Subcutaneous adipose tissue (tissue), 4 donors: Measurements from ENCODE around the gene TEX261. TPM values are rescaled to one million over a fixed set of nuclear protein-coding genes. Genes with fewer than 3 reads are reported as not detected.

ENCODE experiments used
- CTCF ChIP-seq: fragments of 450-650 bp; IDR thresholded peaks from one replicate; pipeline ENCODE4 v1.5.1; 2016; ENCODE audit warnings: low read depth, mild to moderate bottlenecking, control low read depth, antibody characterized with exemption, moderate library complexity
- total RNA-seq, 4 donors: library from RNA; depleted of rRNA; stranded (reverse); fragments of >200 nt; gene quantifications; one replicate each; pipeline ENCODE4 v1.1.0, GENCODE V29; 2016

Gene TEX261
- total RNA-seq, 4 donors from 2014 or later: 29.5 to 49.9 (median 33.4) TPM

GRCh38 chr2:70942396-70943204, 52.1 kb downstream of the TEX261 start:
- TF ChIP-seq CTCF: no peak

DNA sequence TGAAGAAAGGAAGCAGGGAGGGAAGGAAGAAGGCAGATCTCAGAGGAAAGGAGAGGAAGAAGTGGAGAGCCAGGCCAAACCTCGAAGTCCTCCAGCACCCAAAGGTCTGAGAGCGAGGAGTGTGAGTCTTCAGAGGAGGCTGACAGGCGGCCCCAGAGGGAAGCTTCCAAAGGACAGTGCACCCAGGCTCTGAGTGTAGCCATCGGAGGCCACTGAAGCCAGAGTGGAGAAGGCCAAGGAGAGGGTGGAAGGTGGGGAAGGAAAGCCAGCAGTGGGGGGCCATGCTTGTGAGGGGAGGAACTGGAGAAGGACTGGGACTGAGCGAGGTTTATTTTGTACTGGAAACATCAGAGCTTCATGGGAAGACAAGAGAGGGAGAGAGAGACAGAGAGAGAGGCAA, 53.0 kb downstream of the TEX261 start:
- no peak for TF ChIP-seq CTCF

- TF ChIP-seq CTCF: no peak
Observed at GRCh38 chr2:70941186-70941585, 53.5 kb downstream of the TEX261 start.

DNA sequence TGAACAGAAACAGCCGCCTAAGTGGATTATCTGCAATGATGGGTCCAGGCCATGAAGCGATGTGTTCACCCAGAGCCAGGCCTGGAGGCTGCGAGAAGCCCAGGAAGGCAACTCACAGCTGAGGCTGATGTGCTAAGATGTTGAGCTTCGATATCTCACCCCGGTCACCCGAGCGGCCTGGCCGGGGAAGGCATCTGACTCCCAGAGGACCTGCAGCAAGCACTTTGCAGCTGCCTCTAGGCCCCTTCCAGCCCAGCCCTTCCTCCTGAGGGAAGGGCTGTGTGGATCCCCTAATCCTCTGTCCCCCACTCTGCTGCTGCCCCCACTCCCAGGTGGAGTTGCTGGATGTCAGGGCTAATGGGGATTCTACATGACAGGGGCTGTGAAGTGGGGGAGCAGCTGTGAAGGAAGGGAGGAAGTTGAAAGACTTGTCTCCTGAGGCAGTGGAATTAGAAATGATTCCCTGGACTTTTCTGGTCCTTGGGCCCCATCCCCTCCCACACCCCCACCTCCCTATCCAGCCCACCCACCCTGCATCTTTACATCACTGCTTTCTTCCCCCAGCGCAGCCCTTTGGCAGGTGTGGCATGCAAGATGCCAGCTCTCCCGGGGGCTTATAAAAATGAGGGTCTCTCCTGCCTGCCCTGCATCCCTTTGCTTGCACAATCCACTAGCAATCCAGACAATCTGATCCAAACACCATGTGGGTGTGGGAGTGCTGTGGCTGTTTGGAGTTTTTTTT, 54.7 kb downstream of the TEX261 start:
- no peak for TF ChIP-seq CTCF

DNA sequence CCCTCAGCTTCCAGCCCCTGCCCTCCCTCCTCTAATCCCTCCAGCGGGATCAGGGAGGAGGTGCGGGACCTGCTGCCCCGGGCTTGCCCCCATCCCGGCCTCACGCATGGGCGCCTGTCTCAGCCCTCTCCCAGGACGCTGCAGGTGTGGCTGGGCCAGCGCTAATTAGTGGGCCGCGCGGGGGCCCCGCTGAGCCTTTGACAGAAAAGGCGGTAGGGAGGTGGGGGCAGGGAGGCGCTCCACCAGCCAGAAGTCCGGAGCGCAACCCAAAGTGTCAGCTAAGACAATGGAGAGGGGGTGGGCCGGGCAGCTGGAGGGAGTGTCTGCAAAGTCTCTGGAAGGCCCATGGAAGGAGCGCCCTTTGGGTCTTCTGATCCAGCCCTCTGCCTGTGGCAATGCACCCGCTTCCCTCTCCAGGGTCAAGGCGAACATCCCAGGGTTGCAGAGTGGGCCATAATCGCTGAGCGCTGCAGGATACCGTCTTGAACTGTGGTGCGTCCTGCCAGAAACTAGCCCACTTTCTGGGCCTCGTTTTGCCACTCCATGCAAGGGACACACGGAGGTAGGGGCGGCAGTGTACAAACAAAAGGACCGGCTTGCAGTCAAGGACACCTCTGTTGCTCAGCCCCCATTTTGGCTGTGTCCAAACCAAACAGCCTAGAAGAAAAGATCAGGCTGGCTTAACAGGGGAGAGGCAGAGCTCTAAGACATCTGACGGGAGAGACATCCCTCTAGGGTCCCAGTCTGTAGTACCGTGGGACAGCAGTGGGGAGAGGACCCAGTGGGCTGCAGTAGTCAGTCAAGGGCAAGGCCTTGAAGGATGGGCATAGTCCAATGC, 55.5 kb downstream of the TEX261 start:
- no peak for TF ChIP-seq CTCF

DNA sequence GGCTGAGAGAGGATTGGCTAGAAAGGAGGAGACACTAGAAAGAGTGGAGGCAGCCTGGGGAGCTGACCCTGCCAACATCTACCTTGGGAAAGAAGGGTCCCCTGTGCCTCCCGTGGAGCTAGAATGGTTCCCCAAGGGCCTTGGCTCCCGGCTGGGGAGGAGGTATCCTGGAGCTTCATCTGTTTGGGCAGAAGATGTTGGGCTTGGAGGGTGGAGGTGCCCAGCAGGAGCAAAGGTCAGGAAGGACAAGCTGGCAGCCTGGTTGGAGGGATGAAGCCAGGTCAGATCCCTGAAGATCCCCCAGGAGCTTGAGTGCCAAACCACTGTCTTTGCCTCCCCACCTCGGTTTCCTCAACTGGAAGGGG, 56.1 kb downstream of the TEX261 start:
- TF ChIP-seq CTCF: no peak
